Activated naive CD8-positive, alpha-beta T cell treated with anti-CD3 and anti-CD28 coated beads, Interleukin-2, amount 50 U/mL, for 24 hours (primary cell): ENCODE data around the gene TBC1D2.
A peak's percentile ranks its signal among the peaks of the same experiment; 100 is the strongest.
"Not testable (repeated sequence)": the region's sequence is repeated elsewhere in the genome, so short reads cannot be mapped to it uniquely, and the experiment has no call there.

ENCODE experiments used
- ATAC-seq: fragments of 150-1000 bp; cut with Tn5 transposase; one replicate; pipeline ENCODE4 v1.10.0; 2021
- DNase-seq: peaks from one replicate; pipeline ENCODE4 v3.0.0; 2021
- H3K27ac Mint-ChIP-seq: one replicate; pipeline ENCODE4 v1.8.0; 2021; ENCODE audit warnings: mild to moderate bottlenecking, mixed read lengths
- H3K27me3 Mint-ChIP-seq: one replicate; pipeline ENCODE4 v1.8.0; 2021; ENCODE audit warnings: mixed read lengths
- H3K36me3 Mint-ChIP-seq: one replicate; pipeline ENCODE4 v1.8.0; 2021; ENCODE audit warnings: low read depth, mixed read lengths
- H3K4me1 Mint-ChIP-seq: one replicate; pipeline ENCODE4 v1.8.0; 2021; ENCODE audit warnings: mixed read lengths
- H3K4me3 Mint-ChIP-seq: one replicate; pipeline ENCODE4 v1.8.0; 2021; ENCODE audit warnings: mild to moderate bottlenecking, moderate library complexity, mixed read lengths
- H3K9me3 Mint-ChIP-seq: one replicate; pipeline ENCODE4 v1.8.0; 2021; ENCODE audit warnings: mixed read lengths

Gene TBC1D2

GRCh38 chr9:98174502-98174918 is 80.9 kb downstream of the TBC1D2 start:
- DNase-seq, H3K36me3 Mint-ChIP-seq, H3K27me3 Mint-ChIP-seq, H3K4me3 Mint-ChIP-seq, H3K27ac Mint-ChIP-seq, H3K9me3 Mint-ChIP-seq, ATAC-seq: not testable (repeated sequence)
- H3K4me1 Mint-ChIP-seq: peaks cover 15% of the 10 kb centered on the region

- ATAC-seq (no peak), DNase-seq (no peak)
- Mint-ChIP-seq H3K9me3 (no peaks in the 10 kb centered on the region), H3K4me1 (peaks cover 23% of the 10 kb centered on the region), H3K36me3 (no peaks in the 10 kb centered on the region), H3K27ac (no peak overlapping the region), H3K27me3 (no peaks in the 10 kb centered on the region), H3K4me3 (no peak overlapping the region)
Observed at GRCh38 chr9:98173181-98173580, 82.3 kb downstream of the TBC1D2 start.

GRCh38 chr9:98172604-98173003 is 82.8 kb downstream of the TBC1D2 start:
- peaks cover 22% of the 10 kb centered on the region for H3K4me1 Mint-ChIP-seq
- H3K4me3 Mint-ChIP-seq: no peak overlapping the region
- no peaks in the 10 kb centered on the region for H3K27me3 Mint-ChIP-seq
- no peak for ATAC-seq
- no peak for DNase-seq
- H3K9me3 Mint-ChIP-seq: no peaks in the 10 kb centered on the region
- no peak overlapping the region for H3K27ac Mint-ChIP-seq
- H3K36me3 Mint-ChIP-seq: no peaks in the 10 kb centered on the region

- Mint-ChIP-seq H3K9me3 (no peaks in the 10 kb centered on the region), H3K27ac (no peak overlapping the region), H3K4me1 (peaks cover 22% of the 10 kb centered on the region), H3K27me3 (no peaks in the 10 kb centered on the region), H3K4me3 (no peak overlapping the region), H3K36me3 (no peaks in the 10 kb centered on the region)
- DNase-seq: no peak
- no peak for ATAC-seq
Observed at GRCh38 chr9:98171176-98171925, 84.1 kb downstream of the TBC1D2 start.

- H3K4me3 Mint-ChIP-seq: no peak overlapping the region
- H3K27ac Mint-ChIP-seq: peak overlapping the region; percentile 35
- DNase-seq (peak; percentile 41), ATAC-seq (peak; percentile 65)
- H3K27me3 Mint-ChIP-seq: no peaks in the 10 kb centered on the region
- peaks cover 27% of the 10 kb centered on the region for H3K4me1 Mint-ChIP-seq
- no peaks in the 10 kb centered on the region for H3K9me3 Mint-ChIP-seq
- H3K36me3 Mint-ChIP-seq: no peaks in the 10 kb centered on the region
Observed at GRCh38 chr9:98168941-98169488, 86.4 kb downstream of the TBC1D2 start.

GRCh38 chr9:98168153-98168780 is 87.2 kb downstream of the TBC1D2 start:
- H3K36me3 Mint-ChIP-seq: no peaks in the 10 kb centered on the region

GRCh38 chr9:98164912-98165311 is 90.5 kb downstream of the TBC1D2 start:
- no peak overlapping the region for H3K27ac Mint-ChIP-seq

More at GRCh38 chr9:98168153-98168780, 87.2 kb downstream of the TBC1D2 start:
- Mint-ChIP-seq H3K4me1 (peaks cover 33% of the 10 kb centered on the region), H3K27ac (no peak overlapping the region), H3K27me3 (no peaks in the 10 kb centered on the region), H3K4me3 (no peak overlapping the region), H3K9me3 (no peaks in the 10 kb centered on the region)
- ATAC-seq (no peak), DNase-seq (no peak)

GRCh38 chr9:98162613-98163012 is 92.8 kb downstream of the TBC1D2 start:
- H3K4me3 Mint-ChIP-seq: no peak overlapping the region
- H3K4me1 Mint-ChIP-seq: peaks cover 29% of the 10 kb centered on the region
- no peaks in the 10 kb centered on the region for H3K36me3 Mint-ChIP-seq
- H3K27me3 Mint-ChIP-seq: no peaks in the 10 kb centered on the region
- H3K9me3 Mint-ChIP-seq: no peaks in the 10 kb centered on the region
- ATAC-seq (no peak), DNase-seq (no peak)
- no peak overlapping the region for H3K27ac Mint-ChIP-seq

More at GRCh38 chr9:98164912-98165311, 90.5 kb downstream of the TBC1D2 start:
- H3K4me3 Mint-ChIP-seq: no peak overlapping the region
- ATAC-seq (no peak), DNase-seq (no peak)
- no peaks in the 10 kb centered on the region for H3K36me3 Mint-ChIP-seq
- H3K4me1 Mint-ChIP-seq: peaks cover 25% of the 10 kb centered on the region
- H3K27me3 Mint-ChIP-seq: no peaks in the 10 kb centered on the region
- no peaks in the 10 kb centered on the region for H3K9me3 Mint-ChIP-seq

- ATAC-seq (no peak), DNase-seq (no peak)
- no peak overlapping the region for H3K27ac Mint-ChIP-seq
- no peaks in the 10 kb centered on the region for H3K9me3 Mint-ChIP-seq
- H3K4me3 Mint-ChIP-seq: no peak overlapping the region
- no peaks in the 10 kb centered on the region for H3K36me3 Mint-ChIP-seq
- H3K4me1 Mint-ChIP-seq: peaks cover 29% of the 10 kb centered on the region
- no peaks in the 10 kb centered on the region for H3K27me3 Mint-ChIP-seq
Observed at GRCh38 chr9:98161851-98162250, 93.6 kb downstream of the TBC1D2 start.

- Mint-ChIP-seq H3K27ac (no peak overlapping the region), H3K9me3 (no peaks in the 10 kb centered on the region), H3K36me3 (no peaks in the 10 kb centered on the region), H3K4me1 (peaks cover 26% of the 10 kb centered on the region), H3K4me3 (no peak overlapping the region), H3K27me3 (no peaks in the 10 kb centered on the region)
- no peak for ATAC-seq
- no peak for DNase-seq
Observed at GRCh38 chr9:98159790-98160189, 95.7 kb downstream of the TBC1D2 start.

GRCh38 chr9:98159301-98159700 is 96.1 kb downstream of the TBC1D2 start:
- Mint-ChIP-seq H3K4me1 (peaks cover 24% of the 10 kb centered on the region), H3K27me3 (no peaks in the 10 kb centered on the region), H3K36me3 (no peaks in the 10 kb centered on the region), H3K4me3 (no peak overlapping the region), H3K9me3 (no peaks in the 10 kb centered on the region), H3K27ac (no peak overlapping the region)
- ATAC-seq (no peak), DNase-seq (no peak)

GRCh38 chr9:98158071-98158831 is 97.2 kb downstream of the TBC1D2 start:
- H3K27ac Mint-ChIP-seq: peak overlapping the region; percentile 29
- ATAC-seq: peak; percentile 75
- no peaks in the 10 kb centered on the region for H3K27me3 Mint-ChIP-seq
- no peak for DNase-seq
- H3K4me3 Mint-ChIP-seq: no peak overlapping the region
- H3K9me3 Mint-ChIP-seq: no peaks in the 10 kb centered on the region
- H3K4me1 Mint-ChIP-seq: peaks cover 15% of the 10 kb centered on the region
- H3K36me3 Mint-ChIP-seq: no peaks in the 10 kb centered on the region

- Mint-ChIP-seq H3K4me3 (no peak overlapping the region), H3K27ac (no peak overlapping the region), H3K27me3 (no peaks in the 10 kb centered on the region), H3K36me3 (no peaks in the 10 kb centered on the region), H3K4me1 (peaks cover 15% of the 10 kb centered on the region), H3K9me3 (no peaks in the 10 kb centered on the region)
- DNase-seq (no peak), ATAC-seq (no peak)
Observed at GRCh38 chr9:98157372-98157771, 98.1 kb downstream of the TBC1D2 start.

GRCh38 chr9:98154678-98155077 is 100.8 kb downstream of the TBC1D2 start:
- peaks cover 13% of the 10 kb centered on the region for H3K4me1 Mint-ChIP-seq
- ATAC-seq (no peak), DNase-seq (no peak)
- H3K27ac Mint-ChIP-seq: no peak overlapping the region
- no peak overlapping the region for H3K4me3 Mint-ChIP-seq
- no peaks in the 10 kb centered on the region for H3K36me3 Mint-ChIP-seq
- H3K27me3 Mint-ChIP-seq: no peaks in the 10 kb centered on the region
- H3K9me3 Mint-ChIP-seq: no peaks in the 10 kb centered on the region
